ENCODE data around the gene XPR1.

Gene XPR1

DNA sequence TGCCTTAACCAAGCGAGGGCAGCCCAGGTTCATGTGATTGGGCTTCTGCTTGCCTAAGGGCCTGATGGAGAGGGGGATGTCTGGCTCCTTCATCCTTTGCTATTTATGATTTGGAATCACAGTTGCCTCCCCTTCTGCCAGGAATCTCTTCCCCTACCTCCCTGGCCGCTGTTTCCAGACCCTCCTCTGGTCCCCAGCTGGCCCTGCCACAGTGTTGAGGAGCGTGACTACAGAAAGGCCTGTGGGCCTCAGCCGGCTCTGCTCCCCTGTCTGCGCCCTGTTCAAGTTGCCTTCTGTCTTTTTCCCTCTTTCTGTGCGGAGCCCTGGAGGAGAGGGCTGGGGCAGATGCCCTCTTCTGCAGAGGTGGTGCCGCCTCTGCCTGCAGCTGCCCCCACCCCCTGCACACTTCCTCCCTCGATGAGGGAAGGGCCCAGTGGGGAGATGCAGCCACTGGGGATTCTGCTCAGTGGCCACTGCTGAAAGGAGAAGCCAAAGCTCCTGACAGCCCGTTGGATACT, 287.4 kb downstream of the XPR1 start:
- no peak for DNase-seq

DNA sequence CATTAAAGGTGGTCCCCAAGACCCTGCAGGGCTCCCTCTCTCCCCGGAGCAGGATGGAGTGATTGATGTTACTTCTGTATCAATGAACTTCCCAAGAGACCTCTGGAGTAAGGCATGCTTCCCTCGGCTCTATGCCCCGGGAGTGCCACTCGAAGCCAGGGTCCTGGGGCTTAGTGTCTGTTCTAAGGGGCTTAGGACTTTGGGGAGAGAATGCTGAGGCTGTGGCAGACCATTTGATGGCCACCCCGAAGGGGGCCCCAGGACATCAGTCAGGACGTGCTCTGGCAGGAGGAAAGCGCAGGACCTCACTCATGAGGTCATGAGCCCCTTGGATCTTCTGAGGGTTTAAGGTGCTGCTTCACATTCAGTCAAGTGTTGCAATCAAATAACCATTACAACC, 288.4 kb downstream of the XPR1 start:
- DNase-seq, result no peak

DNA sequence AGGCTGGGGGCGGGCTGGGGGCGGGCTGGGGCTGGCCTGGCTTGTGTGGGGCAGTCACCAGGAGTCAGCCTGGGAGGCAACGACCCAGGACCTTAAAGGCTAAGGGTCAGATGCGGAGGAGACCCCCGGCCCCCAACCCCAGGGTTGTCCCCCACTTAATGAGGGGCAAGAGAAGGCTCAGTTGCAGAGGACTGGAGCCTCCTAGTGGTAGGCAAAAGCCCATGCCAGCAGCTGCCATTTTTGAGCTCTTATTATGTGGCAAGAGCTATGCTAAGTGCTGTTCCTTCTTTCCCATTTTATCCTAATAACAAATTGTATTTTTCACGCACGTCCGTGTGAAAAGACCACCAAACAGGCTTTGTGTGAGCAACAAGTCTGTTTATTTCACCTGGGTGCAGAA, 288.9 kb downstream of the XPR1 start:
- no peak for DNase-seq

DNA sequence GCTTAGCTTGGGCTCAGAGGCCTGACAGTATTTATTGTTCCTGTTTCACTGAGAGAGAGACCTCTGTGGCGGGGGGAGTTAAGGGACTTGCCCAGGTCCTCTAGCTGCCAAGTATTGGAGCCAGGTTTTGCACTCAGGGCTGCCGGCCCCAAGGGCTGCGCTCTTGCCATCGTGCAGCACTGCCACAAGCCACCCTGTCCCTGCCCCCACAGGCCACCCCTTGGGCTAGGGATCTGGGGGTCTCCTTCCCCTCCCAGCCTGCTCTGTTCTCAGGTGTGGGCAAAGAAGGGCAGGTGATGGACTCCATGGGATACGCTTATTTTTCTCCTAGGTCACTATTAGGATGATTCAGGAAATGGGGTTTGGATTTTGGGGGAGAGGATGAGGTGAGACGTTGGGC, 289.6 kb downstream of the XPR1 start:
- DNase-seq, result no peak

DNA sequence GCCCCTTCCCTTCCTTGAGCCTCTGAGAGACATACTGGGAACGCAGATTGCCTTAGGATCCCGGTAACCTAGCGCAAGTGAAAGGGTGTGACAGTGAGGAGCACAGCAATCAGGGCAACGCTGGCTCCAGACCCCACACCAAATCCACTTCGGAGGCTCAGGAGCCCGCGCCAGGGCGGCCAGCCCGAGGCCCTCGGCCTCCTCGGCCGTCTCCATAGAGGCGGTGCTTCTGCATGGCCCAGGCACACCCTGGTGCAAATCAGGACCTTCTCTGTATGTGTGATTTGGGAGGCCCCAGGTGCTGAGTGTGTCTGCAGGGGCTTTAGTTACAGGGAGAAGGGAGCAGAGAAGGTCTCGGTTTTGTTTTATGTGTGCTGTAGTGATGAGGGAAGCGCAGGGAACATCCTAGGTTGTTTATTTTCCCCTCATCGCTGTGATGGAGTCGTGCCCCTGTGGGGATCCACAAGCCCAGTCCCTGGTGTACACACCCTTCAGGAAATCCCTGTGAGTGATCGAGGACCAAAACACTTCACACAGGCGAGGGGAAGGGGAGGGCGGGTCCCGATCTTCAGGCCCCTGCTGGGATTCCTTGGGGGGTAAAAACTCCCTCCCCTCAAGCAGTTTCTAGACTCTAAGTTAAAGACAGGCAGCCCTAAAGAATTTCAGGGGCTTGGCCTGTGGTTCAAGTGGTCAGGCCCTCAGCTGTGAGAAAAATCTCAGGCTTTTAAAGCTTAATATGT, 290.2 kb downstream of the XPR1 start:
- DNase-seq, result no peak

DNA sequence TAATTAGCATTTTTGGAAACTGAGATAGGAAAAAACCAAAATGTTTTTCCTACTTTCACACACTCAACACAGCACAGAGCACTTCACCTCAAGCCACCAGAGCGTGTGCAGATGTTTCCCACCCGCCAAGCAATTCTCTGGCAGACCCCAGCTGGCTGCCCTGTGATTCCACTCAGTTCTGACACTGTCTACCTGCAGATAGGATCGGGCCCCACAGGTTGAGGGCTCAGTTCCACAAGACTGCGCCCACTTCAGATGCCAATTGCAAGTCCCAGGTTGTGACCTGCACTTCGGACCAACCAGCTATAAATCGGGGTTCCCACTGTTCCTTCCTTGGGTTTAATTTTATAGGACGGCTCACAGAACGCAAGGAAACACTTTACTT, 290.8 kb downstream of the XPR1 start:
- DNase-seq, result no peak

DNA sequence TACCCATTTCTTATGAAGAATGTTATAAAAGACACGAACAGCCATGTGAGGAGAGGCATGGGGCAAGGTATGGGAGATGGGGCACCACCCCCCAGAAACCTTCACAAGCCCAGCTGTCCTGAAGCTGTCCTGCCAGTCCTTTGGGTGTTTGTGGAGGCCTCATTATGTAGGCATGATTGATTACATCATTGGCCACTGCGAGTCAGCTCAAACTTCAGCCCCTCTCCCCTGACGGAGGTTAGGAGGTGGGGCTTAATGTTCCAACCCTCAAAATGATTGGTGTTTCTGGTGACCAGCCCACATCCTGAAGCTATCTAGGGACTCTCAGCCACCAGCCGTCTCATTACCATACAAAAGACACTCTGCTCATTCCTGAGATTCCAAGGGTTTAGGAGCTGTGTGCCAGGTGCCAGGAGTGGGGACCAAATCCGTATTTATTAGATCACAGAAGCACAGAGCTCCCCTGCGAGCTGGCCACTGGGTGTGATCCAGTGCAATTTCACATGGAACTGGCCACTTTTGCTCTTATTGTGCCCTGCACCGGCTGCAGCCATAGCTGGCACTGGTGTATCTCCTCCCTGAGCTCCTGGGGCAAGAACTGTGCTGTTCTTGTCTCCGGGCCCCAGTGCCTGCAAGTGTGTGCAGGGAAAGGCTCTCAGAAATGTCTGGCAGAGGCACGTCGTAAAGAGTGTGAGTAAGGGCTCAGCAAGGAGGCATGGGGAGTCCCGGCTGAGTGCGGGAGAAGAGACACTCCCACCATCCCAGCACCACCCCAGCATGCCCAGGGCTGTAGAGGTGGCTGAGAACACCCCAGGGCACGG, 291.4 kb downstream of the XPR1 start:
- peak; percentile 51 to 75 for DNase-seq

DNA sequence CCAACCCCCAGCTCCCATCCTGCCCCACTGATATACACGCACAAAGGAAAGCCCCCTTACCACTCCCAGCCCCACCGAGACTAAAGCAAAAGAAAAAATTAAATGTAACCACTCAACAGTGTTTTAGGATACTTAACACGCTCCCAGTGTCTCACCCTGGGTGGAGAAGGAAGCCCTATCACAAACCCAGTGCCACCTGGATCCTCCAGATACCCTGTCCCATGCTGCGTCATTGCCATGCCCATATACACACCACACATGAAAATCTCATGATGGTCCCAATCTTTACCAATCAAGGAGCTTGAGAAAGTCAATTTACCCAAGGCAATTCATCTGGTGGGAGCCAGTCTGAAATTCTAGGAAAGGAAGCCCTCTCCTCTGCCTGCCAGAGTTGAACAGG, 292.1 kb downstream of the XPR1 start:
- no peak for DNase-seq

DNA sequence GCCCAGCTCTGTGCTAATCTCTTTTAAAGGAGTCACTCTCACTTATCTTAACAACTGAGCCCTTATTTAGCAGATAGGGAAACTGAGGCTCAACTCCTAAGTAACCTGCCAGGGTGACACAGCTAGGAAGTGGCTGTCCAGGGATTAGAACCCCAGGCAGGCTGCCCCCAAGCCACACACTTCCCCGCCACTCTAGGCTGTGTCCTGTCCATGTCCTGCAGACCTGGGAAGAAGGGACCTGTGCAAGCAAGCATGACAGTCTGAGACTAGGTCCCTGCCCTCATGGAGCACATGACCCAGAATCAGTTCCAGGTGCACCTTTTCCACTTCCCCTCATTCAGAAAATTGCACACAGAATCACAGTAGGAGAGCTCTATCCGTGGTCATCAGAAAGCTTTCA, 293.1 kb downstream of the XPR1 start:
- DNase-seq, result no peak

DNA sequence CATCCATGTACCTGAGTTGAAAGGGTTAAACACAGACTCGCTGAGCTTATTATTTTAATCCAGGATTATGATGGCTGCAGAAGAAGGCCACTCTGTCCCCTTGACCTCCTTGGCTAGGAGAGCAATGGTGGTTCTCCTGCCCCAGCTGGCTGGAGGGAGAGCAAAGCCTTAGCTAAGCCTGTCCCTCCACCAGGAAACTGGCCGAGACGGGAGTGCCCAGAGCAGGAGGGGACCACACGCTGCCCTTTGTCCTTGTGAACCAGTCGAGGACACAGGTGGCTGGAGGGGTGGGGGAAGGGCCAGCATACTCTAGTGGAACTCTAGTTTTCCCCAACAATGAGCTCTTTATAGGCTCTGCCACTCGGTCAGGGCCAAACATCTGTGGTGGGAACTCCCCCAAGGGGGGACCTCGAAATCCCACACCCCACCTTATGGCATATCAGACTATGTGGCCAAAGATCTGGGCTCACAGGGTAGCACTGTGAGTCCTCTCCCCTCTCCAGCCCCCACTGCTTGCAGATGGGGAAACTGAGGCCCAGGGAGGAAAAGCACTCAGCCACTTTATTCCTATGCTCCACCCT, 293.7 kb downstream of the XPR1 start:
- no peak for DNase-seq

DNA sequence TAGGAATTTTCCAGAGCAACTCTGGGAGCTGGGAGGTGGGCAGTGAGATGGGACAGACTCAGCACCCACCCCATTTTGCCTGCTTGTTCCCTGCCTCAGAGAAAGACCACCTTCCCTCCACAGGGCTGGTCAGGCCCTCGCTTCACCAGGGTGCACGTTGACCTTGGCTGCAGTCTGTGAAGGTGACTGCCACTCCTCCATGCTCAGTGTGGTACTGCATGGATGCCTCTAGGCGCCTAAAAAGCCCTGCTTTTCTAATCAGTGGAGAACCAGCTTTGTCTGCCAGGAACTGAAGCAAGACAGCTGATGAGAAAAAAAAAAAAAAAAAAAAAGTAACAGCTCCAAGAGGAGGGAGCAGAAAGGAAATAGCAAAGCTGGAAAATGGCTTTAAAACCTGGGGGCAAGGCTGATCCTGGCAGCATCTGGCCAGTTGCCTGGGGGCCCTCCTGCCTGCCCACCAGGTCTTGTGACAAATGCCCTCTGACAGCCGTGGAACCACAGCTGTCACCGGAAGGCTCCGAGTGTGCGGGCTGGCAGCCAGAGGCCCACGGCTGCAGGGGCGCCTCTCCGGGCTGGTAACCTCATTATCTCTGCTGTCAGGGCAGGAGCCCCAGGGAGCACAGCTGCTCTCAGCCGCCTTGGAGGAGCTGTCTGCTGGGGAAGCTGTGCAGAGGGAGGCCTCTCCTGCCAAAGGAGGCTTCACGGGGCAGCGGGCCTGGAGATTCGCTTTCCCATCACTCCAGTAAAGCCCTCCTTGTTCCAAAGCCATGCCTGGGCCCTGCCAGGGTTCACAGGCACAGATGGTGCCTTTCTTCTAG, 294.6 kb downstream of the XPR1 start:
- DNase-seq, result peak in 1 of 2 experiments; percentile 58

DNA sequence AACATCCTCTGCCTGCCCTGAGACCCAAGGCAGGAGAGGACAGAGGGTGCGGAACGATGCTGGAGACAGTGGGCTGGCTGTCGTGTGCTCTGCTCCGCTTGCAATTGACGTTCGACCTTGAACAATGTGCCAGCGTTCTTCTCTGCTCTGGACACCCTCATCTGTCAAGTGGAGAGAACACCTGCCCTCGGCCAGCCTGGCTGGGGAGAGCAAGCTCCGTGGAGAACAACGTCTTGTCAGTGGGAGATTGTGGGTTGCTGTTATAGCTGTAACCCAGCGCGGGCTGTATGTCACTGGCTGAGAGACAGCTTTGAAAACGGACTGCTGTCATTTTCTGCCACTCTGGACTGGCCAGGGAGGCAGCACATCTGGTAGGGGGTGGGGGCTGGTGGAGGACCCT, 295.5 kb downstream of the XPR1 start:
- DNase-seq, result peak in 1 of 2 experiments; percentile 34

DNA sequence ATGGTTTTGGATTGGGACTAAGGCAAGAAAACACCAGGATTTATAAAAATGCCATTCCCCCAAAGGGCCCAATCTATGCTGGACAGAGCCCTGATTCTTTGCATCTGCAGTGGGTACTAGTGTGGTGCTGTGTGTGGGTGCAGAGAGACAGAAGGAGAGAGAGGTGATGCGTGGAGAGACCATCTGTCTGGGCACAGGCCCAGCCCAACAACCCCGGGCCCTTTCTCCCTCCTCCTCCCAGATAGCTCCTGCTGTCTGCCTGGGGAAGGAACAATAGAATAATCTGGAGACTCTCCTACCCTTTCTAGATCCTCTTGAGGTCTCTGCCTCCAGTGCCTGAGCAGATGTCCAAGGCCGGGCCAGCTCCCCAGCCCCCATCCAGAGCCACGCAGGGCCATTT, 296.0 kb downstream of the XPR1 start:
- DNase-seq, result peak in 1 of 2 experiments; percentile 38

DNA sequence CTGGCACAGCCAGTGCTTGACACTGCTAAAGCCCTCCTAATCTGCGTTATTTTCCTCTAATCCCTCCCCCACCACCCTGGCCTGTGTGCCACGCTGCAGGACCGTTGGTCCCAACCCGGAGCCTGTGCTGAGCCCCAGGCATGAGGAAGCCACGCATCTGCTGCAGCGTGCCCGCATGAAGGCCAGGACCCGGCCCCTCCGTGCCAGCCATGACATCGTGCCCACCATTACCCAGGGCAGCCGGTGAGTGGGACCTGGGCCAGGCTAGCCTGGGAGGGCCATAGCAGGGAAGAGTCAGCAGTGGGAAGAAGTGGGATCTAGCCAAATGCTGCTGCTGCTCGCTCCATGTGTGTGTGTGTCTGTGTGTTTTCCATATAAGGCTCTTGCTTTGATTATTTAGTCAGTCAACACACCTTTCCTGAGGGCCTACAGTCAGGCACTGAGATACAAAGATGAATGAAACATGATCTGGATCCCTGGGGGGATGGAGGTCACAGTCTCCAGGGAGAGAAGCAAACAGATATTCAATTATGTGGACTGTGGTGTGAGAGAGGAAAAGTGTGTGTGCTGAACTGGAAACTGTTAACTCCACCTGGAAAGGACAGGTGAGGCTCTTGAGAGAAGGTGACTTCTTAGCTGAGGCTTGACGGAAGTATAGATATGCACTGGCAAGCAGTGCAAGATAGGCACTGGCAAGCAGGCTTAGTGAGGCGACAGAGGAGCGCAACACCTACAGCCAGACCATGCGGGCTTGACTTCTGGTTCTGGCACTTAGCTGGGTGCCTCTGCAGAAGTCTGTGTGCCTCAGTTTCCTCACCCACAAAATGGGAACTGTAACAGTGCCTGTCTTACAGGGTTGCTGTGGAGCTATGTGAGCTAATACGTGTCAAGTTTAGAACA, 296.8 kb downstream of the XPR1 start:
- peak; percentile 98 for DNase-seq

DNA sequence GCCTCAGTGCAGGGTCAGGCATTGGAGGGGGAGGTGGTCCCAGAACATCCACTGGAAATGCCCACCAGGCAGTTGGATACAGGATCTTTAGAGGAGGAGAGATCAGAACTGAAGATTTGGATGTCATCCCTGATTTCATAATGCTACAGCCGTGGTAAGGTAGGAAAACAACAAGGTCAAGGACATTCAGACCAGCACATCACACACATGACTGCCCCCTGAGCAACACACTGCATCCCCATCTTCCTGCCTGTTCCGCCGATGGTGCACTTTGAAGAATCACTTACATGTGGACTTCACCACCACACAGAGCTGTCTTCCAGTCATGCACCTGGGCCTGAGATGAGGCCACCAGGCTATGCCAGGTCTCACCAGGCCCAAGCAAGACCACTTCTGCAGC, 297.6 kb downstream of the XPR1 start:
- DNase-seq, result no peak

DNA sequence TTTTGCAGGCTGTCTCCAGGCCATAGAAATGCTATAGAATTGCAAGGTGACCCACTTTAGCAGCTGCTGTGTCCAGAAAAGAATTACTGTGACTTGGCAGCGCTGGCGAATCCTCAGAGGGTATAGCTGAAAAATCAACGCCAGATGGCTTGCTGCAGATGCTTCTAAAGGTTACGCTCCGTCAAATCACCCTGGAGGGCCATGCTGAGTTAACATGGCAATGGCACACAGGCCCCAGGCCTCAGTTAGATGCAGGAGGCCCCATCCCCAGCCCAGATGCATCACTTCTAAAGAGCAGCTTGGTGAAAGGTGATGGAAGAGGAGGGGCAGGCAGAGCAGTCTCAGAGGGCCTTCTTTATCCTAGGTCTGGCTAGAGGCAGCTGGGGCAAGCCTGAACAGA, 298.9 kb downstream of the XPR1 start:
- no peak for DNase-seq

DNA sequence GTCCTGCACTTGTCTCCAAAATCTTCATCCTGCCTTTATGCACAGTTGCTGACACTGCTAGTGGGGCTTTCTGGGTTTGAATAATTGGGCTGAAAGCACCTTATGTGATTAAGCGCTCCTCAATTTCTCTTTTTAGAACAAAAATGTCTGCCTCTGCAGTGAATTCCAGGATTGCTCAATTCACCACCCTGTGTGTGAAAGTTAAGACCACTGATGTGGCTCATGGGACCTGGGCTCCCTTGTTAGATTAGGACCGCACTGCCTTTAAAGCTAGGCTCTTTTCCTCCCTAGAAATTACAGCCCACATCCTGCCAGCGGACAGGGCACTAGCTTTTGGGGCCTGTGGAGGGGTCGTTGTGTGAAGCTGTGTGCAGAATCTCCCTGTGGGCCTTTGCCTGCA, 299.7 kb downstream of the XPR1 start:
- DNase-seq, result no peak

DNA sequence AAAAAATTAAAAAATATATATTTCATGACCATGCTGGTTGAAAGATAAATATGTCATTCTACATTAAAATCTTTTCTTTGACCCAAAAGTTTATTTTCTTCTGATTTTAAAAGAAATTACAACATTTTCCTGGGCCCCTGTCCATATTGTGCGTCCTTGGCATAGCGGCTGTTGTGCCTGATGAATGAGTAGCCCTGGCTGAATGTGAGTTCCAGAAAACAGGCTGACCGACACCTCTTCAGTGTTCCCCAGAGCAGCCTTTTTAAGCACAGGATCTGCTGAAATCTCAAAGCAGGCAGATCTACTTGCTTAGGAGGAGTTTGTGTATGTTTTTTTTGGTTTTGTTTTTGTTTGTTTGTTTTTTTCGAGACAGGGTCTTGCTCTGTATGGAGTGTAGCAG, 300.6 kb downstream of the XPR1 start:
- DNase-seq, result no peak

DNA sequence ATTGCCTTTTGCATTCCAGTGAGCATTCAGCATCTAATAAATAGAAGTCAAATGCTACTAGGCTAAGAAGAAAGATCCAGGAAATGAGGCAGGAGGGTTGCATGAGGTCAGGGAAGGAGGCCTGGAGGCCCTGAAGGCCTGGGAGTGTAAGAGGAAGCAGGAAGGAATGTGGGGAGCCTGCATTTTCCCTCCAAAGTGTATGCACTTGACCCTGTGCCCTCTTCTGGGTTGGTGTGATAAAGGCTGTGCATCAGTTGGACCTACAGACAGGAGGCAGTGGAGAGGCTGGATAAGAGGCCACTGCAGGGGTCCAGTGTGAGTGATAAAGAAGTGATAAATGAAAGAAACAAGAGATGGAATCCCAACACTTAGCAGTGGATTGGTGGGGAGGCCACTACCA, 301.3 kb downstream of the XPR1 start:
- DNase-seq, result no peak

DNA sequence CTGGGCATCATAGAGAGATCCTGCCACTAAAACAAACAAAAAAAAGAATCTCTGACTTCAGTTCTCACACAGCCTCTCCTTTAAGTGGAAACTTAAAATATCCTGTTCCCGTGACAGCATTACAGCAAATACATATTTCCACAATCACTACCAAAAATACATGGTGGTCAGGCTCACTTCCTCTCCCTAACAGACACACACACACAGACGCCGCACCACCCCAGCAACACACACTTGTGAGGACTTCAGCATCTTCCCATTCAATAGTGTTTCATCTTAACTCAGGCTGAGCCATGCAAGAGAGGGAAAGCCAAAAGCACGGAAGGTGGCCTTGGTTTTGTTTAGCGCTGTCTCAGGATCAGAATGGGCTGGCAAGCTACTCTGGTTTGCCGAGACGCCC, 302.7 kb downstream of the XPR1 start:
- no peak for DNase-seq

DNA sequence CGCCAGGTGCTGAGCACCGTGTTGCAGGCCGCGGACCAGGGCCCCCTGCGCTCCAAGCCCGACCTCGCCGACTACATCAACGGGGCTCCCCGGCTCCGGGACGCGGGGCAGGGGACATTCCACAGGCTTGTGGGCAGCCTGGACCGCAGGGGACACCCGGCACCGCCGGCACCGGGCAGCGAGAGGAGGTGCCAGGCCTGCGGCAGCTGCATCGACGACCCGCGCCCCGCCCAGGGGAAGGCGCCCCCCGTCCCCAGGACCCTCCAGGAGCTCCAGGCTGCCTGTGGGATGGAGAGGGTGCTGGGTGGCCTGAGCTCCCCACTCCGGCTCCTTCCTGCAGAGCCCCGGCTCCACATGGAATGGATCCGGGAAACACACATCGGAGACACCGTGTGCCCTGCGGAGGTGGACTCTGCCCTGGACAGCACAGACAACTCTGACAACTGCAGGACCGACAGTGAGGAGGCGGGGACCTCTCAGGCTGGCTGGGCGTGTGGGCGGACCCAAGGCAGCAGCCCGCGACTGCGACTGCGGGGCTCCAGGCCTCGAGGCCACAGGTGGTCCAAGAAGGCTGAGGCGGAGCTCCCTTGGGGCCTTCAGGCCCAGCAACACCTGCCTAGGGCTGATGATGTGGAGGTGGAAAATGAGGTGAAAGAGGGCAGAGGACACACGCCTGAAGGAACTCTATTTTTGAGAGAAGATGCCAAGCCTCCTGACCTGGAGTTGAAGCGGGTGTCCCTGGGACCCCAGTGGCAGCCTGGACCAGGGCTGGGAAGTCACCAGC, 303.7 kb downstream of the XPR1 start:
- DNase-seq, result peak; percentile 31 to 80
